Stimulated activated CD8-positive, alpha-beta memory T cell treated with anti-CD3 and anti-CD28 coated beads, Interleukin-4, amount 100 ng/mL, for 48 hours (primary cell): ENCODE measurements around the gene AGO1.
"Not testable (repeated sequence)": the region's sequence is repeated elsewhere in the genome, so short reads cannot be mapped to it uniquely, and the experiment has no call there.

Experiments used
- DNase-seq: peaks from one replicate; pipeline ENCODE4 v3.0.0-alpha.2; 2020

The AGO1 gene

GRCh38 chr1:35882945-35883634 is at the start of gene AGO1:
AGO1 (plus strand) TSS chr1:35883209; CDS start chr1:35883422, 213 bp downstream.
- DNase-seq, result peak; percentile 98

- DNase-seq, result no peak
These were observed 49.6 kb upstream of the AGO1 start for GRCh38 chr1:35833395-35833794.

DNA sequence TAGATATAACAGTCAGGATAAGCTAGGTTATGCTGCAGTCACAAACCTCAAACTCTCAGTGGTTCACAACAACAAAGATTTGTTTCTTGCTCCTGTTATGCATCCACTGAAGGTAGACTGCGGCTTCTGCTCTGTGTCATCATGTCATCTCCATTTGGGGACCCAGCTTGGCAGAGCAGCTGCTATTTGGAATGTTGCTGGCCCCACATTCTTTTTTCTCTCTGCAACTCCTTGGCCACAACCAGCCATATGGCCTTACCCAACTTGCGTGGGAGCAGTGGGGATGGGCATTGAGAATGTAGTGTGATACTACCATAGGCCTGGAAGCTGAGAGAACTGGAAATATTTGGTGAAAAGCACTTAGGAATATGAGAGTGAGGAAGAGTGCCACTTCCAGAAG is 48.8 kb upstream of the AGO1 start:
- no peak for DNase-seq

DNA sequence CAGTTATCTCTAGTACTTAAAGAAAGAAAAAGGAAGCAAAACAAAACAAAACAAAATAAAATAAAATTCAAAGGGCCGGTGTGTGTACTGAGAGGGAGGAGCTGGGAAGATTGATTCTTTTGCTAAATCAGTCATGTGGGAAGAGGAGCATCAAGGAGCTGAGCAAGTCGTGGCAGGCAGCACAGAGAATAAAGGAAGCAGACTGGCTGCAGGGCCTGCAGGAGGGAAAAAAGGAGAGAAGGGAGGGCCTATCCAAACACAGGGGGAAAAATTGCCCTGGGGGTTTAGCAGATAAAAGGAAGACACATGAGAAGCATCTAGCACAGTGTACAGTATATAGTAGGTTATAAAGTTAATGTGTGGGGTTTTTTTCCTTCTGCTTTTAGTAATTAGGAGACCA is 47.6 kb upstream of the AGO1 start:
- DNase-seq, result no peak

GRCh38 chr1:35836734-35837133 is 46.3 kb upstream of the AGO1 start:
- DNase-seq, result no peak

- DNase-seq, result no peak
These were observed 44.2 kb upstream of the AGO1 start for GRCh38 chr1:35838693-35839245.

DNA sequence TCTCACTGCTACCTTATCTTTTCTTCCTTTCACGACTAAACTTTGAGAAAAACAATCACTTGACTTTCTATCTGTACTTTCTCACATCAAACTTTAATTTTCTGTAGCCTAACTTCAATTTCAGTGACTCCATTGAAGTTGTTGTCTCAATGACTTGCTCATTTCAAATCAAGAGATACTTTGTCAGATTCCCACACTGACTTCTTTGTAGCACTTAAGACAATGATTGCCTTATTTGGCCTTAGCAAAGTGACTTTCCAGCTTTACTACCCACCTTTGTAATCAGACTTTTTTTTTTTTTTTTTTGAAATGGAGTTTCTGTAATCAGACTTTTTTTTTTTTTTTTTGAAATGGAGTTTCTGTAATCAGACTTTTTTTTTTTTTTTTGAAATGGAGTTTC is 38.2 kb upstream of the AGO1 start:
- DNase-seq, result no peak

DNA sequence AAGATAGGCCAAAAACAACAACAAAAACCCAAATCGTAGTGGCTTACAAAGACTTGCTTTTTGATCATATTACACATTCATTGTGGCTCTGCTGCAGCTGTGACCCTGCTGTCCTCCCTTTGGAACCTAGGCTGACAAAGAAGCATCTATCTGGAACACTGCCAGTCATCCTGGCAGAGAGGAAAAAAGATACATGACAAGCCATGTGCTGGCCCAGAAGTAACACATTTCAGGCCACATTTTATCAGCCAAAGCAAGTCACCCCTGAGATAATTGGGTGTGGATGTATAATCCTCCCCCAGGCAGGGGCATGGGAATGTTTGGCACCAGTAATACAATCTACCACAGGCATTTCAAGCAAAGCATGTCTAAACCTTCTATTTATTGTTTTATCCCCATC is 37.2 kb upstream of the AGO1 start:
- DNase-seq, result no peak

DNA sequence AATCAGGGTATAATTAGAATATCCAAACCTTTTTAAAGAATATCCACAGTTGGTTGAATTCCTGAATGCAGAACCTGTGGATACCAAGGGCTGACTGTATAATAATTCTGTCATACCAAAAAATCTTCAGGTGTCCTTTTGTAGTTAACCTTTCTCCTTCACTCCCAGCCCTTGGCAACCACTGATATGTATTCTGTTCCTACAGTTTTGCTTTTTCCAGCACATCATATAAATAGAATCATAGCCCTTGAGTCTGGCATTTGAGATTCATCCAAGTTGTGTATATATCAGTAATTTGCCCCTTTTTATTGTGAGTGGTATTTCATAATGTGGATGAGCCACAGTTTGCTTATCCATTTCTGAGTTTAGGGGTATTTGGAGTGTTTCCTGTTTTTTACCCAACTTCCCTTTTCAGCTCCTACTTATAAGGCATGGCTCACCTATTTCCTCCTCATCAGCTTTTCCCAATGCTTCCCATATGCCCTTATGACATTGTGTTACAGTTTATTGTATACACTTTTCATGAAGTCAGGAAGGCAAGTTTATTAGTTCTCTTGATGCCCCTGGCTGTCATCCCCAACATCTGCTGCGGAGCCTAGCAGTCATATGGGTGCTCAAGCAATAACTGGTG is 35.0 kb upstream of the AGO1 start:
- no peak for DNase-seq

- no peak for DNase-seq
These were observed 33.0 kb upstream of the AGO1 start for GRCh38 chr1:35850051-35850450.

DNA sequence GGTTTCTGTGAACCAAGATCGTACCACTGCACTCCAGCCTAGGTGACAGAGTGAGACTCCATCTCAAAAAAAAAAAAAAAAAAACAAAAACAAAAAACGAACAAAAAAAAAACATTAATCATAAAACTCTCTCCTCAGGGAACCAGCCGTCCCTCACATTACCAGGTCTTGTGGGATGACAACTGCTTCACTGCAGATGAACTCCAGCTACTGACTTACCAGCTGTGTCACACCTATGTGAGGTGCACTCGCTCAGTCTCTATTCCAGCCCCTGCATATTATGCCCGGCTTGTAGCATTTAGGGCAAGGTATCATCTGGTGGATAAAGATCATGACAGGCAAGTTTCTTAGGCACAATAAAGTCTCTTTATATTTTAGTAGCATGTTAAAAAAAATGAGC is 32.3 kb upstream of the AGO1 start:
- no peak for DNase-seq

DNA sequence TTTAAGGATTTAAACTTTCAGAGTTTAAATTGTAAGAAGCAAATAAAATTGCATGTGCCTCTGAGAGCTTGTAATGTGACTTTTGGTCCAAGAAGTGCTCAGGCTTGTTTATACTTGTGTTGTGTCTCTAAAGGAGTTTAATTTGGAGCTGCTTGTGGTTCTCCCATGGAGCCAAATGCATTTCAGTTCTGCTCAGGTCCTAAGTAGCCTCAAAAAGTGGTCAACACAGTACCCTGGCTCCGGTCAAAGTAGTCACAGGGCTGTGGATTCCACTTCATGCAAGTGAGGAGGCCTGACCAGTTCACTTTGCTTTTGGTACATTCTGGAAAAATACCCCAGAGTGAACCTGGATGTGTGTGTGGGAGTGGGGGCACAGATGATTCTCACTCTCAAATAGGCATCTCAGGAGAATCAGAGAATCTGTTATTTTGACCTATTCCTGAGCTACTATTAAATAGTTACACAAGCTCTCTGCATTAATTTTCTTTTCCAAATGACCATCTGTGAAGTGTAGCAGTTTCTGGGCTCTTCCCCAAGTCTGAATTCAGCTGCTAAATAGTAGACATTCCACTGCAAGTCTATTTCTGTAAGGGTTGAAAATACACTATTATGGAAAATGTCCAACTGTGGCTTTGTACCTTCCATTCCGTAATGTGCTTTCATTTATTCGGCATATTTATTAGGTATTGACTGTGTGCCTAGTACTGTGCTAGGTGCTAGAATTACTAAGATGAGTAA is 31.7 kb upstream of the AGO1 start:
- DNase-seq, result no peak

- no peak for DNase-seq
These were observed 30.8 kb upstream of the AGO1 start for GRCh38 chr1:35852241-35852640.

- DNase-seq, result no peak
These were observed 27.9 kb upstream of the AGO1 start for GRCh38 chr1:35854989-35855700.

GRCh38 chr1:35856964-35857363 is 26.0 kb upstream of the AGO1 start:
- DNase-seq, result no peak

DNA sequence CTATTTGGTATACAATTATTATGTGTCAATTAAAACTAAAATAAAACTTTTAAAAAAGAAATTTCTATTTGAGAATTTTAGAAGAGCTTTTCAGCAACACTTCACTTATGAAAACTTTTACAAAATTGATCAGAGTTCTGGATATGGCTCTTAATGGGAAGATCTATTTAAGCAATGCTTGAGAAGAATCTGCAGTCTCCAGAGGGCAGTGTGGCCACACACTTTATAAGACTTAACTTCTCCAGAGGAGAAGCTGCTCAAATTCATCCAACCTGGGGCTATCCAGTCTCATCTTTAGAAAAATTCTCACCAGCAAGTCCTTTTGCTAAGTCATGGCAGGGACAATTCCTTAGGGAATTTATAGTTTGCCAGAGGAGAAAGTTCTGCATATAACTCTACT is 25.2 kb upstream of the AGO1 start:
- DNase-seq, result no peak

- no peak for DNase-seq
These were observed 22.3 kb upstream of the AGO1 start for GRCh38 chr1:35860696-35861095.

DNA sequence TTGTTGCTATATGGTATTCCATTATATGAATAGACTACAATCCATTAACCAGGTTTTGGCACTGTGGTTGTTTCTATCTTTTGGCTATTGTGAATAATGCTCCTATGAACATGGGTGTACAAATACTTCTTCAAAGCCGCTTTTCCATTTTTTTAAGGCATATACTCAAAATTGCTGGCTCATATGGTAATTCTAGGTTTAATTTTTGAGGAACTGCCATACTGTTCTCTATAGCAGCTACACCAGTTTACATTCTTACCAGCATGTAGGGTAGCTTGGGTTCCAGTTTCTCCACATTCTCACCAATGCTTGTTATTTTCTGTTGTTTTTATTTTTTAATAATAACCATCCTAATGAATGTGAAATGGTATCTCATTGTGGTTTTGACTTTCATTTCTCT is 19.9 kb upstream of the AGO1 start:
- DNase-seq, result no peak

- DNase-seq, result no peak
These were observed 19.0 kb upstream of the AGO1 start for GRCh38 chr1:35863881-35864625.

- no peak for DNase-seq
These were observed 18.2 kb upstream of the AGO1 start for GRCh38 chr1:35864813-35865212.

DNA sequence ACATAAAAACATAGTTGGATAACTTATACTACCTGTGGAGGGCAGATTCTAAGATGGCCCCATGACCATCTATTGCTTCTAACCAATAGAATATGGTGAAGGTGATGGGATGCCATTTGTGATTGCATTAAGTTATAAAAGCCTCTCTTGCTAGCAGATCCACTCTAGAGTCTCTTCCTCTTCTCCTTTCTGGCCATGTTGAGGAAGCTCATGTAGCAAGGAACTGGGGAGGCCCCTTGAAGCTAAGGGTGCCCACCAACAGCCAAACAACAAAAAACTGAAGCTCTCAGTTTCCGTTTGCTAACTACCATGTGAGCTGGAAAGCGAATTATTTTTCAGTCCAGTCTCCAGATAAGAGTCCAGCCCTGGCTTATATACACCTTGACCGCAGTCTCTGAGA is 16.0 kb upstream of the AGO1 start:
- no peak for DNase-seq

- not testable (repeated sequence) for DNase-seq
These were observed 13.6 kb upstream of the AGO1 start for GRCh38 chr1:35869245-35869950.
